Nephron progenitor cell (in vitro differentiated cells): ENCODE results near the gene ADCY7.
A peak's percentile ranks its signal among the peaks of the same experiment; 100 is the strongest.
"Not testable (repeated sequence)": the region's sequence is repeated elsewhere in the genome, so short reads cannot be mapped to it uniquely, and the experiment has no call there.

Experiments used
- DNase-seq: peaks from one replicate; pipeline ENCODE4 v3.0.0; 2021
- H3K27ac Mint-ChIP-seq: 2 replicates; pipeline ENCODE4 v1.8.0; 2021; ENCODE audit warnings: mild to moderate bottlenecking, moderate library complexity, mixed read lengths
- H3K27me3 Mint-ChIP-seq: 2 replicates; pipeline ENCODE4 v1.8.0; 2021; ENCODE audit warnings: mild to moderate bottlenecking, low read depth, mixed read lengths; ENCODE audit not compliant: poor library complexity
- H3K36me3 Mint-ChIP-seq: 2 replicates; pipeline ENCODE4 v1.8.0; 2021; ENCODE audit warnings: low read depth, mixed read lengths
- H3K4me1 Mint-ChIP-seq: 2 replicates; pipeline ENCODE4 v1.8.0; 2021; ENCODE audit warnings: mixed read lengths
- H3K4me3 Mint-ChIP-seq: 2 replicates; pipeline ENCODE4 v1.8.0; 2021; ENCODE audit warnings: mild to moderate bottlenecking, moderate library complexity, mixed read lengths
- H3K9me3 Mint-ChIP-seq: 2 replicates; pipeline ENCODE4 v1.8.0; 2021; ENCODE audit warnings: mild to moderate bottlenecking, moderate library complexity, mixed read lengths
- CTCF ChIP-seq: fragments of 200-600 bp; sonication (generic); IDR thresholded peaks from 2 replicates; pipeline ENCODE4 v1.5.0; 2021; ENCODE audit warnings: antibody characterized with exemption

Gene ADCY7

GRCh38 chr16:50238868-50239301 is 27.5 kb upstream of the ADCY7 start:
- no peak overlapping the region for H3K4me3 Mint-ChIP-seq
- H3K27me3 Mint-ChIP-seq: peaks cover 19% of the 10 kb centered on the region
- no peak for TF ChIP-seq CTCF
- DNase-seq: no peak
- H3K9me3 Mint-ChIP-seq: no peaks in the 10 kb centered on the region
- no peak overlapping the region for H3K27ac Mint-ChIP-seq
- H3K36me3 Mint-ChIP-seq: no peaks in the 10 kb centered on the region
- H3K4me1 Mint-ChIP-seq: no peaks in the 10 kb centered on the region

- H3K4me3 Mint-ChIP-seq, H3K36me3 Mint-ChIP-seq, H3K9me3 Mint-ChIP-seq, H3K27ac Mint-ChIP-seq, DNase-seq: not testable (repeated sequence)
- Mint-ChIP-seq H3K4me1 (peaks cover 15% of the 10 kb centered on the region), H3K27me3 (peaks cover 34% of the 10 kb centered on the region)
Observed at GRCh38 chr16:50243024-50243423, 23.3 kb upstream of the ADCY7 start.

- Mint-ChIP-seq H3K9me3 (no peaks in the 10 kb centered on the region), H3K27ac (no peak overlapping the region), H3K4me3 (no peak overlapping the region), H3K4me1 (peaks cover 26% of the 10 kb centered on the region), H3K27me3 (peaks cover 34% of the 10 kb centered on the region), H3K36me3 (no peaks in the 10 kb centered on the region)
- DNase-seq: no peak
- TF ChIP-seq CTCF: no peak
Observed at GRCh38 chr16:50244140-50244503, 22.2 kb upstream of the ADCY7 start.

- DNase-seq: peak; percentile 35
- H3K36me3 Mint-ChIP-seq: no peaks in the 10 kb centered on the region
- no peak overlapping the region for H3K27ac Mint-ChIP-seq
- H3K4me1 Mint-ChIP-seq: peaks cover 30% of the 10 kb centered on the region
- no peak for TF ChIP-seq CTCF
- H3K9me3 Mint-ChIP-seq: no peaks in the 10 kb centered on the region
- H3K27me3 Mint-ChIP-seq: peaks cover 30% of the 10 kb centered on the region
- H3K4me3 Mint-ChIP-seq: peak overlapping the region; percentile 71
Observed at GRCh38 chr16:50244504-50245416, 21.6 kb upstream of the ADCY7 start.

GRCh38 chr16:50245417-50246298 is 20.7 kb upstream of the ADCY7 start:
- Mint-ChIP-seq H3K27ac (no peak overlapping the region), H3K36me3 (no peaks in the 10 kb centered on the region), H3K9me3 (no peaks in the 10 kb centered on the region), H3K4me1 (peaks cover 30% of the 10 kb centered on the region), H3K27me3 (peaks cover 23% of the 10 kb centered on the region), H3K4me3 (peak overlapping the region; percentile 71)
- TF ChIP-seq CTCF: no peak
- DNase-seq: peak; percentile 72
